SJCRH30 (cell line): ENCODE measurements around the gene TEKTIP1. TPM values are rescaled to one million over a fixed set of nuclear protein-coding genes. Genes with fewer than 3 reads are reported as not detected.
A peak's percentile ranks its signal among the peaks of the same experiment; 100 is the strongest.
"Not testable (repeated sequence)": the region's sequence is repeated elsewhere in the genome, so short reads cannot be mapped to it uniquely, and the experiment has no call there.

Source experiments
- DNase-seq, 2 experiments: peaks; one replicate each; pipeline ENCODE4 v3.0.0-alpha.2; 2015 to 2020
- H3K27ac ChIP-seq: fragments of 250-450 bp; sonication (Bioruptor Pico); 2 replicates; pipeline ENCODE4 v1.5.1; 2020; ENCODE audit warnings: mild to moderate bottlenecking, moderate library complexity
- H3K27me3 ChIP-seq: fragments of 250-450 bp; sonication (Bioruptor Pico); 2 replicates; pipeline ENCODE4 v1.5.1; 2020; ENCODE audit warnings: mild to moderate bottlenecking, moderate library complexity
- H3K36me3 ChIP-seq: fragments of 250-450 bp; sonication (Bioruptor Pico); 2 replicates; pipeline ENCODE4 v1.5.1; 2020; ENCODE audit warnings: mild to moderate bottlenecking, moderate library complexity
- H3K4me1 ChIP-seq: fragments of 250-450 bp; sonication (Bioruptor Pico); 2 replicates; pipeline ENCODE4 v1.5.1; 2020; ENCODE audit warnings: mild to moderate bottlenecking, moderate library complexity
- H3K4me3 ChIP-seq: fragments of 250-450 bp; sonication (Bioruptor Pico); 2 replicates; pipeline ENCODE4 v1.5.1; 2020; ENCODE audit warnings: mild to moderate bottlenecking, moderate library complexity
- H3K9me3 ChIP-seq: fragments of 250-450 bp; sonication (Bioruptor Pico); replicated peaks from 2 replicates; pipeline ENCODE4 v1.5.1; 2020; ENCODE audit warnings: mild to moderate bottlenecking, moderate library complexity
- total RNA-seq: library from RNA; depleted of rRNA; stranded (reverse); fragments of >200 nt; shearing (Covaris generic); gene quantifications from 2 replicates; pipeline ENCODE4 v1.2.3, GENCODE V29; 2014

Gene TEKTIP1
- total RNA-seq, 1 experiment from 2014 or later, result not detected

DNA sequence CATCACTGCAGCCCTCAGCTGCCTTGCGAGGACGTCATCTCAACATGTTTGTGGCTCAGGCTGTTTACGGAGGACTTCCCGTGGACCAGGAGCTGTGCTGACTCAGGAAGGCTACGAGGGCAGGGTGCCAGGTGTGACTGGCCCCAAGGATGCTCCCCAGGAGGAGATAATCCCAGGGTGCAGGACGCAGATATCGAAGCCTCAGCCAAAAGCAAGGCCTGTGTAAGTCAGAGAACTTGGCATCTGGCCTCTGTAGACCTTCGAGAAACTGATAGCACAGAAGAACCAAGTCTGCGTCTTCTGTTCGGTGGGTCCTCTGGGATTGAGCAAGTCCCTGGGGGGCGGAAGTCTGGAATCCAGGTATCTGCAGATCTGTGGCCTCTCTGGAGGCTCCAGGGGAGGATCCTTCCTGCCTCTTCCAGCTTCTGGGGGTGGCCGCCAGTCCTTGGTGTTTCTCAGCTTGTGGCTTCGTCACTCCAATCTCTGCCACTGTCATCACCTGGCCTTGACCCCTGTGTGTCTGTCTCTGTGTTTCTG, 35.9 kb upstream of the TEKTIP1 start:
- Histone ChIP-seq H3K36me3 (no peaks in the 10 kb centered on the region), H3K27ac (no peak overlapping the region), H3K4me3 (no peak overlapping the region), H3K27me3 (no peaks in the 10 kb centered on the region), H3K9me3 (no peaks in the 10 kb centered on the region), H3K4me1 (no peaks in the 10 kb centered on the region; the same call in 1 of the 2 replicates)
- DNase-seq, result peak; percentile 44 to 45

- H3K36me3 ChIP-seq, result no peaks in the 10 kb centered on the region
Observed at GRCh38 chr19:3504735-3505134, 34.2 kb upstream of the TEKTIP1 start.

DNA sequence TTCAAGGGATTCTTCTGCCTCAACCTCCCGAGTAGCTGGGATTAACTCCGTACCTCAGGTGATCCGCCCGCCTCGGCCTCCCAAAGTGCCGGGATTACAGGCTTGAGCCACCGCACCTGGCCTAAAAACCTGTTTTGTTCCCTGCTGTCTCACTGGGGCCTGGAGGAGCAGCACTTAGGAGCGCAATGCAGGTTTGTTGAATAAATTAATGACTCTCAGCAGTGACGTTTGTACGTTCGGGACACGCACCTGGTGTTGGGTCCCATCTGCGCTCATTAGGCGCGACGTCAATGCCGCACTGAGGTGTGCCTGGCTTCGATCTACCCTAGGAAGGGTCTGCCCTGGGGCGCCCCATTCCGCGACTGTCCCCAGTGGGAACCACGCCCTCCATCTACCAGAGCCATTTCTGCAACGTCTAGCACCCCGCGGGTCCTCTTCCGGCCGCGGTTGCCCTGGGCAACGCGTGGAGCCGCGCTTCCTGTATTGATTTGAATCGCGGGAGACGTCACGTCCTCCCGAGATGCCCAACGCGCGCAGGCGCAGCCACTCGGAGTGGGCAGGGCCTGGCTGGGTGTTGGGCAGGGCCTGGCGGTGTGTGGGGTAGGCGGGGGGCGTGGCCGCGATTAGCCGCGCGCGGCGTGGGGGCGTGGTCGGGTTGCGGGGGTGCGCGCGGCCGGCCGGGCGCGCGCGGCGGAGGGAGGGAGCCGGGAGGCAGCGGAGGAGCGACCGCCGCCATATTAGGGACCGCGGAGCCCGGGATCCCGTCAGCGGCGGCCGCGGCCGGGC, 33.2 kb upstream of the TEKTIP1 start, which contains the start of gene FZR1:
Gene FZR1, plus strand, starts transcription at position 714 of the 786 bp plus-strand sequence. CDS start 16,679 bp downstream, outside the sequence.
- peak within 1 kb of the TSS; percentile 84 for H3K4me3 ChIP-seq
- H3K27me3 ChIP-seq, result no peaks in the 10 kb centered on the region
- H3K4me1 ChIP-seq, result no peaks in the 10 kb centered on the region; the same call in 1 of the 2 replicates
- no peaks in the 10 kb centered on the region for H3K9me3 ChIP-seq
- DNase-seq, result peak; percentile 98 to 99
- peak within 1 kb of the TSS; percentile 69 for H3K27ac ChIP-seq
- H3K36me3 ChIP-seq, result peaks cover 5% of the 10 kb centered on the region

More at GRCh38 chr19:3504735-3505134, 34.2 kb upstream of the TEKTIP1 start:
- Histone ChIP-seq H3K4me3 (no peak overlapping the region), H3K9me3 (no peaks in the 10 kb centered on the region), H3K27ac (no peak overlapping the region), H3K4me1 (no peaks in the 10 kb centered on the region; the same call in 1 of the 2 replicates), H3K27me3 (no peaks in the 10 kb centered on the region)
- peak in 1 of 2 experiments; percentile 34 for DNase-seq

DNA sequence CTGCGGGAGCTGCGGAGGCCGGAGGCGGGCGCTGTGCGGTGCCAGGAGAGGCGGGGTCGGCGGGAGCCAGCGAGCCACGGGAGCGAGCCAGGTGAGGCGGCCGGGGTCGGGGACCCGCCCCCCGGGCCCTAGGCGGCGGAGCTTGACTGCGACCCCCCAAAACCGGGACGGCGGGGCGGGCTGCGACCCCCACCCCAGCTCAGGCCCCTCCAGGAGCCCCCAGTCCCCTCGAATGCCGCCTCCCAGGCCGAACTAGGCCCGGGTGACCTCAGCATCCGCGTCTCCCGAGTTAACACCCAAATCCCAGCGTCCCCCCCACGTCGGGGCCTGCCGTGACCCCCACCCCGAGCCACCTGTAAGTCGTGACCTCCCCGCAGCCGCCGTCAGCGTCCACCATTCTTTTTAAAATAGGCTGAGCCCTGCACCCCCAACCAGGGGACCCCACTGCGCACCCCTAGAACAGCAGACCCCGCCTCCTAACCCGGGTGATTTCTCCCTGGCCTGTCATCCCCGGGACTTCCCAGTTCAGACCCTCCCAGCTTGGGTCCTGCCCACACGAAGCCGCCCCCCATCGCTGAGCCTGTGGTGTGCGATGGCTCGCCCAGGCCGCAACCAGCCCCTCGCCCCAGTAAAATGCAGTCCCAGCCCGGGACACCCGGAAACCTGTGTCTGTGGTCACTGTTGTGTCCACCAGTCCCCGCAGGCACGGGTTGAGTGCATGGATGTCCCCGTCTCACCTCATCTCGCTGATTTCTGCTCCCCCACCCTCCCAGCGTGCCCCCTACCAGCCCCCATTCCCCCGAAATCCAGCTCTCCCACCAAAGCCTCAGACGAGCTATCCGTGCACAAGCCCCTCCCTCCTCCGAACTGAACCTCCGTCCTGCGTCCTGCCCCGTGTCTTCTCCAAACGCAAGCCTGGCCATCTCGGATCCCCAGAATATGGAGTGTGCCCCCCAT, 32.3 kb upstream of the TEKTIP1 start:
- Histone ChIP-seq H3K4me3 (peak overlapping the region; percentile 84), H3K27ac (peak overlapping the region; percentile 34), H3K27me3 (no peaks in the 10 kb centered on the region), H3K9me3 (no peaks in the 10 kb centered on the region), H3K4me1 (no peaks in the 10 kb centered on the region; the same call in 1 of the 2 replicates), H3K36me3 (peaks cover 5% of the 10 kb centered on the region)
- peak; percentile 29 to 31 for DNase-seq

- Histone ChIP-seq H3K36me3 (peaks cover 5% of the 10 kb centered on the region), H3K27ac (no peak overlapping the region), H3K4me1 (no peaks in the 10 kb centered on the region; the same call in 1 of the 2 replicates), H3K9me3 (no peaks in the 10 kb centered on the region), H3K4me3 (peak overlapping the region; percentile 84), H3K27me3 (no peaks in the 10 kb centered on the region)
- no peak for DNase-seq
Observed at GRCh38 chr19:3507371-3508120, 31.4 kb upstream of the TEKTIP1 start.

DNA sequence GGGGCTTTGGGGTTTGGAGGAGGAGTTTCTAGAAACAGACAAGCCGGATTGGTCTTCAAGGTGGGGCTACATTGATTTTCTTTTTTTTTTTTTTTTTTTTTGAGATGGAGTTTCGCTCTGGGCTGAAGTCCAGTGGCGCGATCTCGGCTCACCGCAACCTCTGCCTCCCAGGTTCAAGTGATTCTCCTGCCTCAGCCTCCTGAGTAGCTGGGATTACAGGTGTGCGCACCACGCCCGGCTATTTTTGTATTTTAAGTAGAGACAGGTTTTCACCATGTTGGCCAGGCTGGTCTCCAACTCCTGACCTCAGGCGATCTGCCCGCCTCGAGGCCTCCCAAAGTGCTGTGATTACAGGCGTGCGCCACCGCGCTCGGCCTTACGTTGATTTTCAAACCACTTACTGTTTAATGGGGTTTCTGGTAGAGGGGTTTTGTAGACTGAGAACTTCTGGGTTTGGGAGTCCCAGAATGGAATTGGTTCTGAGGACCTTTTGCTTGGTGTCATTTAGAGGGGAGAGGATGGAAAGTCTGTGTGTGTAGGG, 30.8 kb upstream of the TEKTIP1 start:
- not testable (repeated sequence) for H3K9me3 ChIP-seq, H3K27me3 ChIP-seq, H3K4me3 ChIP-seq, H3K36me3 ChIP-seq, H3K4me1 ChIP-seq, DNase-seq, H3K27ac ChIP-seq

DNA sequence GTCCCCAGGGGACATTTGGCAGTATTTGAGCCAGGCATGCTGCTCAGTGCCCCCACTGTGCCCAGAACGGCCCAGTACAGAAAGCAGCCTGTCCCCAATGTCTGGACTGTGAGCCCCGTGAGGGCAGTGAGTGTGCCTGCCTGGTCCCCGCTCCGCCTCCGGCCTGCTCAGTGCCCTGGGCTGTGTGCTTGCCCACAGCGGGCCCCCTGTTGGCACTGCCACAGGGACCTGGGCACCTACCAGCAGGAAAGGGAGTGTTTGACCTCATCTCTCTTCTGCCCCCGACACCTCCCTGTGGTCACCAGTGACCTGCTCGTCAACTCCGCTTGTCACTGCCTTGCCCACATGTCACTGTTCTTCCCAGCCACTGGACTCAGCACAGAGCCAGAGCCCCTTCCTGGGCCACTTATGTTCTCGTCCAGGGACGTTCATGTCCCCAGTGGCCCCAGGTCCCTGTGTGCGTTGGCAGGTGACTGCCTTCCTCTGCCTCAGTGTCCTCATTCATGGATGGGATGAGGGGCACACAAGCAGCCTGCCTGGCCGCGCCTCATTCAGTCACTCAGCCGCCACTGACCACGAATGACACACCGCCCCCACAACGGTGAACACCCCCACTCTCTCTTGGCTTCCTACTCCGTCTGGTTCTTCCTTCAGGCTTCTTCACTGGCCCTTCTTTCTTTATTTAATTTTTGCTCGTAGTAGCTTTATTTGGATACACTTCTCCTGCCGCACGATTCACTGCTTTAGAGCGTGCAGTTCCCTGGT, 30.0 kb upstream of the TEKTIP1 start:
- no peak for DNase-seq
- H3K27ac ChIP-seq, result no peak overlapping the region
- no peaks in the 10 kb centered on the region for H3K4me1 ChIP-seq
- peaks cover 5% of the 10 kb centered on the region for H3K36me3 ChIP-seq
- H3K4me3 ChIP-seq, result no peak overlapping the region
- no peaks in the 10 kb centered on the region for H3K9me3 ChIP-seq
- no peaks in the 10 kb centered on the region for H3K27me3 ChIP-seq

GRCh38 chr19:3509566-3509989, 29.4 kb upstream of the TEKTIP1 start:
- Histone ChIP-seq H3K27ac (no peak overlapping the region), H3K4me3 (no peak overlapping the region), H3K27me3 (no peaks in the 10 kb centered on the region), H3K9me3 (no peaks in the 10 kb centered on the region), H3K36me3 (peaks cover 5% of the 10 kb centered on the region), H3K4me1 (no peaks in the 10 kb centered on the region)
- DNase-seq, result no peak

DNA sequence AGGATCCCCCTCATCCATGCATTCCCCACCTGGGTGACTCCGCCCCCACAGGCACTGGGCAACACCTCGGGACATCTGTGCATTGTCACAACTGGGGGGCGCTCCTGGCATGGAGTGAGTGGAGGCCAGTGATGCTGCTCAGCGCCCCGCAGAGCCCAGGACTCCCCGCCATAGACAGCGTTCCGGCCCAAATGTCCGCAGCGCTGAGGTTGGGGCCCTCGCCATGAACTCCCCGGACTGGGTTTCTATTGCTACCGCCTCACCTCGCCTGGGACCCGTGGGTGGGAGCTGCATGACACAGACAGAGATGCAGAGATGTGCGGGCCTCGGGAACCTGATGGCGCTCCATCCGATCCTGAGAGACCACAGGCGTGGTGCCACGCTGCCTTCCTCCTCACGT, 28.2 kb upstream of the TEKTIP1 start:
- no peak overlapping the region for H3K27ac ChIP-seq
- DNase-seq, result no peak
- H3K4me1 ChIP-seq, result no peaks in the 10 kb centered on the region
- peaks cover 5% of the 10 kb centered on the region for H3K36me3 ChIP-seq
- no peaks in the 10 kb centered on the region for H3K27me3 ChIP-seq
- H3K9me3 ChIP-seq, result no peaks in the 10 kb centered on the region
- no peak overlapping the region for H3K4me3 ChIP-seq

GRCh38 chr19:3511506-3512251, 27.3 kb upstream of the TEKTIP1 start:
- Histone ChIP-seq H3K9me3 (no peaks in the 10 kb centered on the region), H3K4me1 (no peaks in the 10 kb centered on the region), H3K27ac (no peak overlapping the region), H3K4me3 (no peak overlapping the region), H3K36me3 (peaks cover 5% of the 10 kb centered on the region), H3K27me3 (no peaks in the 10 kb centered on the region)
- DNase-seq, result no peak

- Histone ChIP-seq H3K9me3 (no peaks in the 10 kb centered on the region), H3K4me1 (no peaks in the 10 kb centered on the region), H3K27me3 (no peaks in the 10 kb centered on the region), H3K36me3 (peaks cover 5% of the 10 kb centered on the region), H3K4me3 (no peak overlapping the region), H3K27ac (no peak overlapping the region)
- DNase-seq, result no peak
Observed at GRCh38 chr19:3512562-3513228, 26.3 kb upstream of the TEKTIP1 start.
